GM21619 (cell line): ENCODE data around the gene TDRD10.

Experiments
- ATAC-seq: cut with Tn5 transposase; IDR thresholded peaks from one replicate; pipeline ENCODE4 v1.9.1; 2021; ENCODE audit not compliant: unreplicated experiment

The TDRD10 gene

DNA sequence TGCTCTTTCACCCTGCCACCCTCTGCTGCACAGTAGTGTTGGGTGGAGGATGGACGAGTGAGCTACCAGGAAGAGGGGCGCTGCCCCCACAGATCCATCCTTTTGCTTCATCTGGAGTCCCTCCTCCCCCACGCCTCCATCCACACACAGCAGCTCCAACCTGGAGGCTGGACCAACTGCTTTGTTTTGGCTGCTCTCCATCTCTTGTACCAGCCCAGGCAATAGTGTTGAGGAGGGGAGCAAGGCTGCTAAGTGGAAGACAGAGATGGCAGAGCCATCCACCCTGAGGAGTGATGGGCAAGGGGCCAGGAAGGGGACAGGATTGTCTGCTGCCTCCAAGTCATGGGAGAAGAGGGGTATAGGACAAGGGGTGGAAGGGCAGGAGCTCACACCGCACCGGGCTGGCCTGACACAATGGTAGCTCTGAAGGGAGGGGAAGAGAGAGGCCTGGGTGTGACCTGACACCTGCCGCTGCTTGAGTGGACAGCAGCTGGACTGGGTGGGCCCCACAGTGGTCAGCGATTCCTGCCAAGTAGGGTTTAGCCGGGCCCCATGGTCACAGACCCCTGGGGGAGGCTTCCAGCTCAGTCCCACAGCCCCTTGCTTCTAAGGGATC is 74.0 kb downstream of the TDRD10 start:
- no peak for ATAC-seq

- ATAC-seq: no peak
Measured at GRCh38 chr1:154577346-154578057, 75.5 kb downstream of the TDRD10 start.

DNA sequence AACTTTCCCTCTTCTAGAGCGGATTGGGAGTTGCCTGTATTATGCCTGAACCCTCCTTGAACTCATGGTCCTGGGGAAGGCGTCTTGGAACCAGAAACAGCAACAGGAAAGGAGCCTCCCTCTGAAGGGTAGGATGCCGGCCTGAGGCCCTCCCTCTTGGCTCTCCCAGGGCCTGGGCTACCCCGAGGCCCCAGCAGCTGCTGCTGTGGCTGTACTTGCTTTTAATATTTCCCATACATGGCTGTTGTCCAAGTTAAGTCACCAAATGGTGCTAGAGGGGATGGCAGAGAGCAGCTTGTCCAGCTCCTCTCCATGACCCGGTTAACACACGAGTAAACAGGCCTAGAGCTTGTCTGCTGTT is 76.0 kb downstream of the TDRD10 start:
- no peak for ATAC-seq

DNA sequence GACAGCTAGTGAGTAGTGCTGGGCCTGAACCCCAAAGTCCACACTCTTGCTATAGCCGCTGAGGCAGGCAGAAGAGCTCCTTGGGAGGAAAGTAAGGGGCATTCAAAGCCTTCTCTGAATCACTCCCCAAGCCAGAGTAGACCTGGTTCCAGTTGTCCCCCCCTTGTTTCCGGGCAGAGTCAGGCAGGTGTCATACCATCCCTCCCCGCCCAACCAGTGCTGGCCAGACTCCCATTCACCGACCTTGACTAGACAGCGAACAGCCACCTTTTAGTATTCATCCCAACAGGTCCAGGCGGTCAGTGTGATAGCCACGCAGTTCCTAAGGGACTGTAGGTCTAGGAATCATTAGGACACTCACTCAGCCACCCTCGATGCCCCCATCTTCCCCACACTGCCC is 77.4 kb downstream of the TDRD10 start:
- ATAC-seq: no peak

DNA sequence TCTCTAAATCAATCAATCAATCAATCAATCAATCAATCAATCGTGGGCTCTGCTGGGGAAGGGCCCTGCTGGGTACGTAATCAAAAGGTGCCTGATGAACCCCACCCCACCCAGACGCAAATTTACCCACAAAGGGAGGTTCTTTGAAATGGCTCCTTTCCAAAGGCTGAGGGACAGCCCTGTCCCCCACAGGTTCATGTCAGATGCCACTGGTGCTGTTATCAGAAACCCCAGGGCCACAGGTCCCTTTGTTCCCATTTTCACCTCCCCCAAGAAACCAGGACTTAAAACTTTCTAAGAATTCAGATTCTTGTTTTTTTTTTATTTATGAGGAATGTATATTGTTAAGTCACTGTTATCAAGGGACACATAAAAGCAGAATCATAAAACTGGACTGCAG is 79.7 kb downstream of the TDRD10 start:
- no peak for ATAC-seq

DNA sequence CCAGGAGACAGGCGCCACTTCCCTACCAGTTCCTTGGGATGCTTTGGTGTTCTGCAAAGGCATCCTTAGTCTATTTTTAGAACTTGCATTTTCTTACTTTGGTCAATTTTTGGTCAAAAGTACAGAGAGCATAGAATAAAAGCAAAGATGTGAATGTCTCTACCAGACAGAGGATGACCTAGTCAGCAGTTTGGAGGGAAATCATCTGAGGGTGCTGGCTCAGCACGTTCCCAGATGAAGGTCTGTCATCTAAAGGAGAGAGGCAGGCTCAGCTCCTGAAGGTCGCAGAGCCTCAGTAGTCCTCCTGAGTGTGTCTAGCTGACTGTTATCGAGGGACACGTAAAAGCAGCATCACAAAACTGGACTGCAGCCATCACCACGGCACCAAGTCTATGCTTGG is 80.9 kb downstream of the TDRD10 start:
- ATAC-seq: no peak

DNA sequence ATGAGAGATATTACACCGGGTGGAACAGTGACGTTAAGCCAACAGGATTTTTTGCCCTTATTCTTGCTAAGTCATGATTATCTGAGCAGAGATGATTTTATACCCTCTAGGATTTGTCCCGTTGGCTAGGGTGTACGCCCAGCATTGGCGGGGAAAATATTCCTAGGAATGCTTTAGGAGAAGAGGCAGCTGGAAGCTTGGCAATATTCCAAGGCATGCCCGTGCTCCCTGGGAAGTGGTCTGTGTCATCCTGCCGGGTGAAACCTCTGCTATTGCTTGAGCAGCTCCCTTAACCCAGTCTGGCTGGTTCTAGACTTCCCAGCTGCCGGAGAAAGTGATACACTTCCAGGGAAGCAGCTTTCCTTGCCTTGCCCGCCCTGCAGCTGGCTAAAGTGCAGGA is 81.8 kb downstream of the TDRD10 start:
- no peak for ATAC-seq

GRCh38 chr1:154584267-154584994 is 82.4 kb downstream of the TDRD10 start:
- ATAC-seq: no peak

GRCh38 chr1:154586231-154586630 is 84.2 kb downstream of the TDRD10 start:
- ATAC-seq: no peak

GRCh38 chr1:154586641-154587040 is 84.6 kb downstream of the TDRD10 start:
- no peak for ATAC-seq

- ATAC-seq: no peak
Measured at GRCh38 chr1:154589780-154590179, 87.8 kb downstream of the TDRD10 start.

DNA sequence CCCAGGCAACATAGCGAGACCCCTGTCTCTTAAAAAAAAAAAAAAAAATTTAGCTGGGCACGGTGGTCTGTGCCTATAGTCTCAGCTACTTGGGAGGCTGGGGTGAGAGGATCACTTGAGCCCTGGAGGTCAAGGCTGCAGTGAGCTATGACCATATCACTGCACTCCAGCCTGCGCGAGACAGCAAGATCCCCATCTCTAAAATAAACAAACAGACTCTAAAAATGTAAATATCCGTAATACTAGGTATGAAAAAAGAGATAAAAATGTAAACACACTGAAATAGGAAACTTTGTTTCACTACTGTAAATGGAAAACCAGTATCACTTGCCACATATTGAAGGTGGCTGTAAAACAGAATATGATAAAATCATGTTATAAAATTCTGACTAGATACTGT is 88.7 kb downstream of the TDRD10 start:
- no peak for ATAC-seq

GRCh38 chr1:154591206-154591605 is 89.2 kb downstream of the TDRD10 start:
- ATAC-seq: no peak

DNA sequence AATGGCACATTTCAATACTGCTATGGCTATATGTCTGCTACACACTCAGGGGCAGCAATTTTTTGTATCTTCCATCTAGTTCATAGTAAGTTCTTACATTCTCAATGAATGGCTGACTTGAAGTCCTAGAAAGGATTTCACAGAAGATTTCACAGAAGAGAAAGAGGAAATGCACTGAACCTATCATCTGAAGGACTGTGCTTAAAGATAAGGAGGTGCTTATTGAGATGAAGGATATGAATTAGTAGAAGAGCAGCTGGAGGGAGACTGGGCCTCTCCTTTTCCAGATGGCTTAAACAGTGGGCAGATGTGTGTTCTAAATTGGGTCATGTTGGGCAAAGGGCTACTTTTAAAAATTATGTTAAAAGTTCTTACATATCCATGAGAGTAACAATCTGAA is 91.4 kb downstream of the TDRD10 start:
- no peak for ATAC-seq

DNA sequence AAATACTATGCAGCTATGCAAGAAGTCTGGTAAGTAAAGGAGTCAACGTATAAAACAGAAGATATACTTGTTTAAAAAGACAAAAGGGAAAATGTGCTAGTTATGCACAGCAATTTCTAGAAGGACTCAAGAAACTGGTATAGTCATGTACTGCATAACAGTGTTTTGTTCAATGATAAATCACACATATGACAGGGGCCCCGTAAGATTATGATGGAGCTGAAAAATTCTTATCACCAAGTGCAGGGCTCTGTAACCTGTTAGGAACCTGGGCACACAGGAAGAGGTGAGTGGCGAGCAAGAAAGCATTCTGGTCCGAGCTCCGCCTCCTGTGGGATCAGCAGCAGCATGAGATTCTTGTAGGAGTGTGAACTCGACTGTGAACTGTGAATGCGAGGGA is 92.8 kb downstream of the TDRD10 start:
- ATAC-seq: no peak

DNA sequence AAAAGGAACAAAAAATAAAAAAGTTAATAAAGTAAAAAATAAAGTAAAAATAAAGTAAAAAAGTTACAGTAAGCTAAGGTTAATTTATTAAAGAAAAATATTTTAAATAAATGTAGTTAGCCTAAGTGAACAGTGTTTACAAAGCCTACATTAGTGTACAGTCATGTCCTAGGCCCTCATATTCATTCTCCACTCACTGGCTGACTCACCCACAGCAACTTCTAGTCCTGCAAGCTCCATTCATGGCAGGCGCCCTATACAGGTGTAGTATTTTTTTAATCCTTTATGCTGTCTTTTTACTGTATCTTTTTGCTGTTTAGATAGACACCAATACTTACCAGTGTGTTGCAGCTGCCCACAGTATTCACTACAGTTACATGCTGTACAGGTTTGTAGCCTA is 93.6 kb downstream of the TDRD10 start:
- ATAC-seq: no peak
